GM12878 (cell line): ENCODE measurements around the gene WDR74. TPM values are rescaled to one million over a fixed set of nuclear protein-coding genes. Genes with fewer than 3 reads are reported as not detected.

ENCODE experiments used
- ASH2L ChIP-seq: fragments of 300-600, 200-600 bp; sonication (generic); IDR thresholded peaks from 2 replicates; pipeline ENCODE4 v1.6.1; 2017; ENCODE audit warnings: low read depth, mild to moderate bottlenecking, borderline replicate concordance
- BACH1 ChIP-seq: fragments of 450-650 bp; IDR thresholded peaks from 2 replicates; pipeline ENCODE4 v1.6.1; 2017; ENCODE audit warnings: mild to moderate bottlenecking, borderline replicate concordance
- CHD1 ChIP-seq: IDR thresholded peaks from 2 replicates; pipeline ENCODE4 v1.6.1; 2012; ENCODE audit warnings: low read depth, low read length, improper control_type of control experiment
- CHD4 ChIP-seq: fragments of 200-600 bp; sonication (generic); IDR thresholded peaks from 2 replicates; pipeline ENCODE4 v1.6.1; 2016; ENCODE audit warnings: mild to moderate bottlenecking
- CREB1 ChIP-seq: IDR thresholded peaks from 2 replicates; pipeline ENCODE4 v1.6.1; 2012; ENCODE audit warnings: low read depth, mild to moderate bottlenecking, inconsistent platforms
- DPF2 ChIP-seq: fragments of 450-650 bp; IDR thresholded peaks from 2 replicates; pipeline ENCODE4 v1.6.1; 2017; ENCODE audit warnings: mild to moderate bottlenecking
- EGR1 ChIP-seq, 2 experiments: IDR thresholded peaks; 1 replicate in 1 of 2; 2 replicates in 1 of 2; pipeline ENCODE4 v1.6.1; 2011 to 2012; ENCODE audit warnings: low read depth in 2 of 2, low read length in 2 of 2, borderline replicate concordance in 1 of 2, mild to moderate bottlenecking in 1 of 2, moderate library complexity in 1 of 2
- FOS ChIP-seq: IDR thresholded peaks from 3 replicates; pipeline ENCODE4 v1.6.1; 2011; ENCODE audit warnings: borderline replicate concordance; ENCODE audit not compliant: insufficient read length; ENCODE audit errors: extremely low read depth
- HDAC2 ChIP-seq: fragments of 200-600 bp; sonication (generic); IDR thresholded peaks from 2 replicates; pipeline ENCODE4 v1.6.1; 2017
- NFIC ChIP-seq: IDR thresholded peaks from 2 replicates; pipeline ENCODE4 v1.6.1; 2012; ENCODE audit warnings: low read depth, mild to moderate bottlenecking, inconsistent platforms, low read length, moderate library complexity
- NFXL1 ChIP-seq: fragments of 450-650 bp; IDR thresholded peaks from 2 replicates; pipeline ENCODE4 v1.6.1; 2017; ENCODE audit warnings: antibody characterized with exemption, mild to moderate bottlenecking, borderline replicate concordance
- RB1 ChIP-seq: fragments of 450-650 bp; formaldehyde crosslinking; IDR thresholded peaks from 2 replicates; pipeline ENCODE4 v1.6.1; 2017; ENCODE audit warnings: mild to moderate bottlenecking, borderline replicate concordance
- SMAD1 ChIP-seq: fragments of 450-650 bp; IDR thresholded peaks from 2 replicates; pipeline ENCODE4 v1.6.1; 2018; ENCODE audit warnings: mild to moderate bottlenecking, low read depth; ENCODE audit not compliant: partially characterized antibody
- SMC3 ChIP-seq: IDR thresholded peaks from 2 replicates; pipeline ENCODE4 v1.6.1; 2011; ENCODE audit warnings: low read length, improper control_type of control experiment, borderline replicate concordance
- SPI1 ChIP-seq: IDR thresholded peaks from 2 replicates; pipeline ENCODE4 v1.6.1; 2011; ENCODE audit warnings: low read depth, mild to moderate bottlenecking, low read length, moderate library complexity, borderline replicate concordance; ENCODE audit not compliant: insufficient read depth
- ZBED1 ChIP-seq: IDR thresholded peaks from 2 replicates; pipeline ENCODE4 v1.6.1; 2016; ENCODE audit warnings: borderline replicate concordance
- ZNF207 ChIP-seq: fragments of 450-650 bp; IDR thresholded peaks from 2 replicates; pipeline ENCODE4 v1.6.1; 2014; ENCODE audit warnings: antibody characterized with exemption, mild to moderate bottlenecking, borderline replicate concordance
- ZNF24 ChIP-seq: fragments of 450-650 bp; IDR thresholded peaks from 2 replicates; pipeline ENCODE4 v1.6.1; 2017; ENCODE audit warnings: antibody characterized with exemption, mild to moderate bottlenecking
- polyA plus RNA-seq, 11 experiments: library from polyadenylated mRNA; depleted of rRNA in 4 of 11; unstranded in 6 of 11; stranded (reverse) in 5 of 11; fragments of >200 nt; fragmentation: Nextera tagmentation in 4 of 11; fragmentation: Illumina TruSeq in 1 of 11; extraction: Ambion mirVana in 4 of 11; extraction: Trizol in 1 of 11; gene quantifications; 1 replicate in 1 of 11; 2 replicates in 10 of 11; pipeline versions ENCODE4 v1.2.1 to v1.2.3, GENCODE V29; 2011 to 2016; ENCODE audit warnings: inconsistent platforms in 2 of 11, missing spikeins in 2 of 11, low read depth in 1 of 11
- total RNA-seq, 4 experiments: library from RNA; depleted of rRNA in 3 of 4; stranded (reverse); fragments of >200 nt in 3 of 4; fragmentation: Illumina TruSeq in 1 of 4; extraction: Trizol in 1 of 4; gene quantifications; 2 replicates each; pipeline versions ENCODE4 v1.2.1 to v1.2.3, GENCODE V29; 2013 to 2021
- TF ChIP-seq, protein P1 (sequence below): IDR thresholded peaks from 2 replicates; pipeline ENCODE4 v1.6.1; 2012; ENCODE audit warnings: mild to moderate bottlenecking, low read depth, low read length
- TF ChIP-seq, protein P2 (sequence below): IDR thresholded peaks from 2 replicates; pipeline ENCODE4 v1.6.1; 2012; ENCODE audit warnings: improper control_type of control experiment, low read depth, low read length; ENCODE audit not compliant: insufficient replicate concordance

The WDR74 gene
- total and polyA plus RNA-seq, 10 of the 15 experiments (the other 5 are each of a cell fraction or from before 2014, with no cell fraction given): 18.2 to 103 (median 60.7) TPM

DNA sequence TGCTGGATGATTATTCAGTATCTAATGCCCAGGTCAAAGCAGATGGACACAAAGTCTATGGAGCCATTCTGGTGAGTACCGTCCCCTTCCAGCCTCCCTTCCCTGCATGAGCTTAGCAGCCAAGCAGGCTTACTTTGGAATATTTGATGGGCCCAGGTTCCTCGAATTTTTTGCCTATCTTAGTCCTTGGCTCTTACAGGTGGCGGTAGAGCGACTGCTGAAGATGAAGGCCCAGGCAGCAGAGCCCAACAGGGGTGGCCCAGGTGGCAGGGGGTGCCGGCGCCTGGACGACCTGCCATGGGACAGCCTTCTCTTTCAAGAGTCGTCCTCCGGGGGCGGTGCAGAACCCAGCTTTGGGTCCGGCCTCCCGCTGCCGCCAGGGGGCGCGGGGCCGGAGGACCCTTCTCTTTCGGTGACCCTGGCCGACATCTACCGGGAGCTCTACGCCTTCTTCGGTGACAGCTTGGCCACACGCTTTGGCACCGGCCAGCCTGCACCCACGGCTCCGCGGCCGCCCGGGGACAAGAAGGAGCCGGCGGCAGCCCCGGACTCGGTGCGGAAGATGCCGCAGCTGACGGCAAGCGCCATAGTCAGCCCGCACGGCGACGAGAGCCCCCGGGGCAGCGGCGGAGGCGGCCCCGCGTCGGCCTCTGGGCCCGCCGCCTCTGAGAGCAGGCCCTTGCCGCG is 52.9 kb downstream of the WDR74 start (continued):
- TF ChIP-seq, protein P1, sequence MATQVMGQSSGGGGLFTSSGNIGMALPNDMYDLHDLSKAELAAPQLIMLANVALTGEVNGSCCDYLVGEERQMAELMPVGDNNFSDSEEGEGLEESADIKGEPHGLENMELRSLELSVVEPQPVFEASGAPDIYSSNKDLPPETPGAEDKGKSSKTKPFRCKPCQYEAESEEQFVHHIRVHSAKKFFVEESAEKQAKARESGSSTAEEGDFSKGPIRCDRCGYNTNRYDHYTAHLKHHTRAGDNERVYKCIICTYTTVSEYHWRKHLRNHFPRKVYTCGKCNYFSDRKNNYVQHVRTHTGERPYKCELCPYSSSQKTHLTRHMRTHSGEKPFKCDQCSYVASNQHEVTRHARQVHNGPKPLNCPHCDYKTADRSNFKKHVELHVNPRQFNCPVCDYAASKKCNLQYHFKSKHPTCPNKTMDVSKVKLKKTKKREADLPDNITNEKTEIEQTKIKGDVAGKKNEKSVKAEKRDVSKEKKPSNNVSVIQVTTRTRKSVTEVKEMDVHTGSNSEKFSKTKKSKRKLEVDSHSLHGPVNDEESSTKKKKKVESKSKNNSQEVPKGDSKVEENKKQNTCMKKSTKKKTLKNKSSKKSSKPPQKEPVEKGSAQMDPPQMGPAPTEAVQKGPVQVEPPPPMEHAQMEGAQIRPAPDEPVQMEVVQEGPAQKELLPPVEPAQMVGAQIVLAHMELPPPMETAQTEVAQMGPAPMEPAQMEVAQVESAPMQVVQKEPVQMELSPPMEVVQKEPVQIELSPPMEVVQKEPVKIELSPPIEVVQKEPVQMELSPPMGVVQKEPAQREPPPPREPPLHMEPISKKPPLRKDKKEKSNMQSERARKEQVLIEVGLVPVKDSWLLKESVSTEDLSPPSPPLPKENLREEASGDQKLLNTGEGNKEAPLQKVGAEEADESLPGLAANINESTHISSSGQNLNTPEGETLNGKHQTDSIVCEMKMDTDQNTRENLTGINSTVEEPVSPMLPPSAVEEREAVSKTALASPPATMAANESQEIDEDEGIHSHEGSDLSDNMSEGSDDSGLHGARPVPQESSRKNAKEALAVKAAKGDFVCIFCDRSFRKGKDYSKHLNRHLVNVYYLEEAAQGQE: no peak
- TF ChIP-seq CHD1: no peak
- peak in 1 of 2 experiments; percentile 73; a peak in 2 of 3 replicates for TF ChIP-seq EGR1 (IDR thresholded peaks at IDR 0.05; ENCODE audit: borderline replicate concordance in 1 of 2, low read depth in 2 of 2, low read length in 2 of 2)
- no peak for TF ChIP-seq NFXL1
- TF ChIP-seq ZBED1: no peak
- TF ChIP-seq BACH1: no peak
- TF ChIP-seq NFIC: no peak
- no peak for TF ChIP-seq ZNF24
- TF ChIP-seq ASH2L: no peak; the same call in 1 of the 2 replicates
- TF ChIP-seq RB1: no peak; the same call in 1 of the 2 replicates
- TF ChIP-seq SMC3: peak; percentile 91
- no peak for TF ChIP-seq HDAC2
- TF ChIP-seq CREB1: 0 out of 2 replicates have a peak, but pooled peaks have one; percentile 47
- TF ChIP-seq, protein P2, sequence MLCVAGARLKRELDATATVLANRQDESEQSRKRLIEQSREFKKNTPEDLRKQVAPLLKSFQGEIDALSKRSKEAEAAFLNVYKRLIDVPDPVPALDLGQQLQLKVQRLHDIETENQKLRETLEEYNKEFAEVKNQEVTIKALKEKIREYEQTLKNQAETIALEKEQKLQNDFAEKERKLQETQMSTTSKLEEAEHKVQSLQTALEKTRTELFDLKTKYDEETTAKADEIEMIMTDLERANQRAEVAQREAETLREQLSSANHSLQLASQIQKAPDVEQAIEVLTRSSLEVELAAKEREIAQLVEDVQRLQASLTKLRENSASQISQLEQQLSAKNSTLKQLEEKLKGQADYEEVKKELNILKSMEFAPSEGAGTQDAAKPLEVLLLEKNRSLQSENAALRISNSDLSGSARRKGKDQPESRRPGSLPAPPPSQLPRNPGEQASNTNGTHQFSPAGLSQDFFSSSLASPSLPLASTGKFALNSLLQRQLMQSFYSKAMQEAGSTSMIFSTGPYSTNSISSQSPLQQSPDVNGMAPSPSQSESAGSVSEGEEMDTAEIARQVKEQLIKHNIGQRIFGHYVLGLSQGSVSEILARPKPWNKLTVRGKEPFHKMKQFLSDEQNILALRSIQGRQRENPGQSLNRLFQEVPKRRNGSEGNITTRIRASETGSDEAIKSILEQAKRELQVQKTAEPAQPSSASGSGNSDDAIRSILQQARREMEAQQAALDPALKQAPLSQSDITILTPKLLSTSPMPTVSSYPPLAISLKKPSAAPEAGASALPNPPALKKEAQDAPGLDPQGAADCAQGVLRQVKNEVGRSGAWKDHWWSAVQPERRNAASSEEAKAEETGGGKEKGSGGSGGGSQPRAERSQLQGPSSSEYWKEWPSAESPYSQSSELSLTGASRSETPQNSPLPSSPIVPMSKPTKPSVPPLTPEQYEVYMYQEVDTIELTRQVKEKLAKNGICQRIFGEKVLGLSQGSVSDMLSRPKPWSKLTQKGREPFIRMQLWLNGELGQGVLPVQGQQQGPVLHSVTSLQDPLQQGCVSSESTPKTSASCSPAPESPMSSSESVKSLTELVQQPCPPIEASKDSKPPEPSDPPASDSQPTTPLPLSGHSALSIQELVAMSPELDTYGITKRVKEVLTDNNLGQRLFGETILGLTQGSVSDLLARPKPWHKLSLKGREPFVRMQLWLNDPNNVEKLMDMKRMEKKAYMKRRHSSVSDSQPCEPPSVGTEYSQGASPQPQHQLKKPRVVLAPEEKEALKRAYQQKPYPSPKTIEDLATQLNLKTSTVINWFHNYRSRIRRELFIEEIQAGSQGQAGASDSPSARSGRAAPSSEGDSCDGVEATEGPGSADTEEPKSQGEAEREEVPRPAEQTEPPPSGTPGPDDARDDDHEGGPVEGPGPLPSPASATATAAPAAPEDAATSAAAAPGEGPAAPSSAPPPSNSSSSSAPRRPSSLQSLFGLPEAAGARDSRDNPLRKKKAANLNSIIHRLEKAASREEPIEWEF: no peak
- TF ChIP-seq FOS: no peak
- TF ChIP-seq SMAD1: no peak
- no peak for TF ChIP-seq CHD4
- TF ChIP-seq ZNF207: 0 out of 2 replicates have a peak, but pooled peaks have one; percentile 52
- no peak; the same call in 1 of the 2 replicates for TF ChIP-seq DPF2
- no peak for TF ChIP-seq SPI1
